K562 (cell line): ENCODE measurements around the gene COPE. TPM values are rescaled to one million over a fixed set of nuclear protein-coding genes. Genes with fewer than 3 reads are reported as not detected.

Experiments
- EGR1 ChIP-seq: fragments of 450-650 bp; conservative IDR thresholded peaks from 2 replicates; pipeline ENCODE4 v1.6.1; 2017; ENCODE audit warnings: mild to moderate bottlenecking
- HINFP ChIP-seq: fragments of 450-650 bp; conservative IDR thresholded peaks from 2 replicates; pipeline ENCODE4 v1.6.1; 2016; ENCODE audit warnings: missing genetic modification characterization, low read depth, mild to moderate bottlenecking, control low read depth, missing compliant biosample characterization
- HMG20A ChIP-seq: fragments of 450-650 bp; formaldehyde crosslinking; conservative IDR thresholded peaks from 2 replicates; pipeline ENCODE4 v1.4.0; 2020; ENCODE audit warnings: mild to moderate bottlenecking, mixed read lengths
- KLF1 ChIP-seq: fragments of 450-650 bp; IDR thresholded peaks from 2 replicates; pipeline ENCODE4 v1.6.1; 2016; ENCODE audit warnings: missing genetic modification characterization, missing compliant biosample characterization
- RAD51 ChIP-seq: fragments of 450-650 bp; IDR thresholded peaks from 2 replicates; pipeline ENCODE4 v1.7.1; 2016; ENCODE audit warnings: low read depth, mild to moderate bottlenecking, borderline replicate concordance
- RBM15 ChIP-seq: fragments of 200-400 bp; formaldehyde crosslinking; IDR thresholded peaks from 2 replicates; pipeline ENCODE4 v1.6.1; 2018; ENCODE audit warnings: mild to moderate bottlenecking, low read length, moderate library complexity; ENCODE audit not compliant: insufficient read depth
- RBM22 ChIP-seq: fragments of 200-400 bp; formaldehyde crosslinking; IDR thresholded peaks from 2 replicates; pipeline ENCODE4 v1.6.1; 2018; ENCODE audit warnings: low read length, low read depth; ENCODE audit not compliant: poor library complexity, severe bottlenecking
- ZBTB33 ChIP-seq: sonication (generic); formaldehyde crosslinking; IDR thresholded peaks from 2 replicates; pipeline ENCODE4 v1.8.1; 2023; ENCODE audit warnings: mild to moderate bottlenecking, missing genetic modification reagents
- ZNF239 ChIP-seq: fragments of 250-450 bp; sonication (Bioruptor Pico); IDR thresholded peaks from 2 replicates; pipeline ENCODE4 v1.4.0; 2020; ENCODE audit warnings: mild to moderate bottlenecking
- polyA plus RNA-seq, 8 experiments: library from polyadenylated mRNA; depleted of rRNA in 4 of 8; stranded (reverse) in 5 of 8; unstranded in 3 of 8; fragments of >200 nt; fragmentation: Nextera tagmentation in 2 of 8; fragmentation: Illumina TruSeq in 1 of 8; extraction: Ambion mirVana in 2 of 8; extraction: Trizol in 1 of 8; gene quantifications; 2 replicates each; pipeline versions ENCODE4 v1.2.1 to v1.2.3, GENCODE V29; 2011 to 2014; ENCODE audit warnings: inconsistent platforms in 1 of 8, missing spikeins in 1 of 8
- total RNA-seq, 7 experiments: library from RNA; depleted of rRNA in 6 of 7; stranded (reverse); fragments of >200 nt in 6 of 7; fragmentation: Illumina TruSeq in 2 of 7; extraction: Trizol in 2 of 7; gene quantifications; 2 replicates each; pipeline versions ENCODE4 v1.2.1 to v1.2.3, GENCODE V29; 2011 to 2021; ENCODE audit warnings: low replicate concordance in 1 of 7
- TF ChIP-seq, protein P1 (sequence below): IDR thresholded peaks from 3 replicates; pipeline ENCODE4 v1.6.1; 2011; ENCODE audit warnings: borderline replicate concordance, mild to moderate bottlenecking, moderate library complexity; ENCODE audit not compliant: insufficient read length; ENCODE audit errors: extremely low read depth

Gene COPE
- total and polyA plus RNA-seq, 9 of the 15 experiments (the other 6 are each of a cell fraction or from before 2014, with no cell fraction given) = 5.8 to 273 (median 147) TPM

GRCh38 chr19:18869023-18869618, 50.1 kb downstream of the COPE start (continued):
- TF ChIP-seq, protein P1, sequence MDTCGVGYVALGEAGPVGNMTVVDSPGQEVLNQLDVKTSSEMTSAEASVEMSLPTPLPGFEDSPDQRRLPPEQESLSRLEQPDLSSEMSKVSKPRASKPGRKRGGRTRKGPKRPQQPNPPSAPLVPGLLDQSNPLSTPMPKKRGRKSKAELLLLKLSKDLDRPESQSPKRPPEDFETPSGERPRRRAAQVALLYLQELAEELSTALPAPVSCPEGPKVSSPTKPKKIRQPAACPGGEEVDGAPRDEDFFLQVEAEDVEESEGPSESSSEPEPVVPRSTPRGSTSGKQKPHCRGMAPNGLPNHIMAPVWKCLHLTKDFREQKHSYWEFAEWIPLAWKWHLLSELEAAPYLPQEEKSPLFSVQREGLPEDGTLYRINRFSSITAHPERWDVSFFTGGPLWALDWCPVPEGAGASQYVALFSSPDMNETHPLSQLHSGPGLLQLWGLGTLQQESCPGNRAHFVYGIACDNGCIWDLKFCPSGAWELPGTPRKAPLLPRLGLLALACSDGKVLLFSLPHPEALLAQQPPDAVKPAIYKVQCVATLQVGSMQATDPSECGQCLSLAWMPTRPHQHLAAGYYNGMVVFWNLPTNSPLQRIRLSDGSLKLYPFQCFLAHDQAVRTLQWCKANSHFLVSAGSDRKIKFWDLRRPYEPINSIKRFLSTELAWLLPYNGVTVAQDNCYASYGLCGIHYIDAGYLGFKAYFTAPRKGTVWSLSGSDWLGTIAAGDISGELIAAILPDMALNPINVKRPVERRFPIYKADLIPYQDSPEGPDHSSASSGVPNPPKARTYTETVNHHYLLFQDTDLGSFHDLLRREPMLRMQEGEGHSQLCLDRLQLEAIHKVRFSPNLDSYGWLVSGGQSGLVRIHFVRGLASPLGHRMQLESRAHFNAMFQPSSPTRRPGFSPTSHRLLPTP = no peak
- no peak for TF ChIP-seq RAD51
- no peak for TF ChIP-seq HINFP (tag)
- TF ChIP-seq EGR1 = no peak
- no peak for TF ChIP-seq RBM15
- no peak for TF ChIP-seq KLF1 (tag)
- 0 out of 2 replicates have a peak, but pooled peaks have one; percentile 48 for TF ChIP-seq ZBTB33 (CRISPR knock-in tag)
- TF ChIP-seq RBM22 = peak; percentile 60
- no peak for TF ChIP-seq ZNF239 (CRISPR knock-in tag)
- no peak for TF ChIP-seq HMG20A (CRISPR knock-in tag)
